ENCODE results near the gene SENP3. TPM values are rescaled to one million over a fixed set of nuclear protein-coding genes. Genes with fewer than 3 reads are reported as not detected.

Gene SENP3
- total RNA-seq (2014; rRNA removed; shearing (Covaris generic)): 137 and 203 TPM in 2 replicates

DNA sequence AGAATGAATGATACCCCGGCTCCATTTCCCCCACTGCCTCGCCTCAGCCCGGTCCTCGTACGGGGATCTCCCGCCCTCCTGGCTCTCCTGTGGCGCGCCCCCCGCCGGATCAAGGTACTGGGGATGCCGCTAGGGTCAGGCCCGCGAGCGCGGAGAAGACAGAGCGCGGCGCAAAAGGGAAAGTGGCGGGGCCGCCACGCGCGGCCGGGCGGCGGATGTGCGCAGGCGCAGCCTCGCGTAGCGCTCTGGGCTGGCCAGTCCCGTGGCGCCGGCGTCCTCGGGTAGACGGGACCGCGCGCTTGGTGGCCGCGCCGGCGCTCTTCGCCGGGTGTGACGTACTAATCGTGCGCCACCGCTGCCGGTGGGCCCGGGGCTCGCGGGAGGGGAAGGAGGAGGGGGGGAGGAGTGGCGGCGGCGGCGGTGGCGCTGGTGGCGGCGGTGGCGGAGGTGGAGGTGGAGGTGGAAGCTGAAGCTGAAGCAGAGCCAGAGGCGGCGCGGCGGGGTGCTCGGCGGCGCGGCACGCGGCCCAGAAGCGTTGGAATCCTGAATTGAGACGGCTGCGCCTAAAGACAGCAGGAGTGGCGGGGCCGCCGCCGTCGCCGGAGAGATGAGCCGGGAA, at the start of gene SENP3:
Gene SENP3 (plus strand): TSS at position 331 of the 619 bp plus-strand sequence. CDS start 1,158 bp downstream, outside the sequence.
- Histone ChIP-seq H3K36me3 (replicated peaks; ENCODE audit: control insufficient read depth, insufficient read depth, low read length) (peaks cover 21% of the 10 kb centered on the region), H3K4me3 (ENCODE audit: insufficient read depth, low read depth, low read length) (peak within 1 kb of the TSS; percentile 83), H3K27me3 (ENCODE audit: control insufficient read depth, insufficient read depth, low read length) (no peaks in the 10 kb centered on the region)
- peak; percentile 99 for DNase-seq

GRCh38 chr17:7512105-7512504, 49.6 kb upstream of the SENP3 start:
- no peaks in the 10 kb centered on the region for H3K27me3 ChIP-seq (ENCODE audit: control insufficient read depth, insufficient read depth, low read length)
- no peak overlapping the region for H3K4me3 ChIP-seq (ENCODE audit: insufficient read depth, low read depth, low read length)
- DNase-seq: no peak
- peaks cover 45% of the 10 kb centered on the region for H3K36me3 ChIP-seq (replicated peaks; ENCODE audit: control insufficient read depth, insufficient read depth, low read length)

- no peaks in the 10 kb centered on the region for H3K27me3 ChIP-seq (ENCODE audit: control insufficient read depth, insufficient read depth, low read length)
- no peak overlapping the region for H3K4me3 ChIP-seq (ENCODE audit: insufficient read depth, low read depth, low read length)
- no peak for DNase-seq
- peaks cover 45% of the 10 kb centered on the region for H3K36me3 ChIP-seq (replicated peaks; ENCODE audit: control insufficient read depth, insufficient read depth, low read length)
Observed at GRCh38 chr17:7512824-7513540, 48.7 kb upstream of the SENP3 start.

GRCh38 chr17:7513850-7514419, 47.8 kb upstream of the SENP3 start:
- DNase-seq: peak; percentile 49
- no peak overlapping the region for H3K4me3 ChIP-seq (ENCODE audit: insufficient read depth, low read depth, low read length)
- H3K36me3 ChIP-seq (replicated peaks; ENCODE audit: control insufficient read depth, insufficient read depth, low read length): peaks cover 41% of the 10 kb centered on the region
- no peaks in the 10 kb centered on the region for H3K27me3 ChIP-seq (ENCODE audit: control insufficient read depth, insufficient read depth, low read length)

GRCh38 chr17:7515911-7516610, 45.7 kb upstream of the SENP3 start:
- Histone ChIP-seq H3K4me3 (ENCODE audit: insufficient read depth, low read depth, low read length) (no peak overlapping the region), H3K36me3 (replicated peaks; ENCODE audit: control insufficient read depth, insufficient read depth, low read length) (peaks cover 29% of the 10 kb centered on the region), H3K27me3 (ENCODE audit: control insufficient read depth, insufficient read depth, low read length) (no peaks in the 10 kb centered on the region)
- DNase-seq: no peak

GRCh38 chr17:7523033-7523432, 38.7 kb upstream of the SENP3 start:
- Histone ChIP-seq H3K36me3 (replicated peaks; ENCODE audit: control insufficient read depth, insufficient read depth, low read length) (no peaks in the 10 kb centered on the region), H3K4me3 (ENCODE audit: insufficient read depth, low read depth, low read length) (no peak overlapping the region), H3K27me3 (ENCODE audit: control insufficient read depth, insufficient read depth, low read length) (no peaks in the 10 kb centered on the region)
- peak; percentile 86 for DNase-seq

DNA sequence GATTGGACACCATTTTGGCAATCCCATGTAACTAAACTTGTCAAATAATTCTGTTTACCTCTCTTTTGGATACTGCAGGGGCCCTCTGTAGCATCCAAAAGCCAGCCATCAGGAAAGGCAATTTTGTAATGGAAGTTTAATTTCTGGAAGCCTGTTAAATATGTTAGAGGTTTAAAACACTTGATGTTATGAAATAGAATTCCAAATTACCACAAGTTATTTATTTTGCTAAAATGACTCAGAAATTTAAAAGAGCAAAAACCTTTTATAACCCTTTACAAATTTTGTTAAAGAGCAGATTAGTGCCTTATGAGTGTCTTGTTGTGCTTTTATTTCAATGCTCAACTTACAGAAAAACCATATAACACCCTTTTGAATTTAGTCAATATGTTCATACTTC, 32.9 kb upstream of the SENP3 start:
- Histone ChIP-seq H3K27me3 (ENCODE audit: control insufficient read depth, insufficient read depth, low read length) (no peaks in the 10 kb centered on the region), H3K36me3 (replicated peaks; ENCODE audit: control insufficient read depth, insufficient read depth, low read length) (no peaks in the 10 kb centered on the region), H3K4me3 (ENCODE audit: insufficient read depth, low read depth, low read length) (no peak overlapping the region)
- no peak for DNase-seq

DNA sequence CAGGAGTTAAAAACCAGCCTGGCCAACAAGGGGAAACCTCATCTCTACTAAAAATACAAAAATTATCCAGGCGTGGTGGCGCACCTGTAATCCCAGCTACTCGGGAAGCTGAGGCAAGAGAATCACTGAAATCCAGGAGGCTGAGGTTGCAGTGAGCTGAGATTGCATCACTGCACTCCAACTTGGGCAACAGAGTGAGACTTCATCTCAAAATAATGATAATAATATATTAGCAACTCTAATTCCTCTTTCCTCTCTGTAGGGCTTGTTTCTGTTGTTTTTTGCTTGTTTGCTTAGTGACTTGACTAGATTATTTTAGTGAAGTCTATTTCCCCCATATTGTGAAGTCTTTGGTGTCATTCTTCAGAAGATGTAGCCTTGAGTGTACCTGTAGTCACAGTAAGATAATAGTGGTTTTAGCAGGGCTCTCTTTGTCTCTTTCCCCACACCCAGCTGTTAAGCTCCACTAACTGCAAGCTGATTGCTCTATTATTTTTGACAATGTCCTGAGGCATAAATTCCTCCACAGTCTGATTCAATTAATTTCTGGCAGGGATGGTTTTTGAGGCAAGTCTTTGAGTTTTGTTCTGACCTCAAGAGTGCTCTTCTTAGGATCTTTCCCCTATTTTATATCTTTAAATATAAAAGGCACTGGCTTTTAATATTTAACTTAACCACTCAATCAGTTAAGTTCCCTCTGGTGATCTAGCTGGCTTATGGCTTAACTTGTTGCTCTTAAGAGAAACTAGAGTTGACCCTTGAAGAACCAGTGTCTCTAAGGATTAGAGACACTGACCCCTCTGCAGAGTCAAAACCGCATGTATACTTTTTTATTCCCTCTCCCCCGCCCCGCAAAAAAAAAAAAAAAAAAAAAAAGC, 31.5 kb upstream of the SENP3 start:
- no peak overlapping the region for H3K4me3 ChIP-seq (ENCODE audit: insufficient read depth, low read depth, low read length)
- no peak for DNase-seq
- H3K36me3 ChIP-seq (replicated peaks; ENCODE audit: control insufficient read depth, insufficient read depth, low read length): no peaks in the 10 kb centered on the region
- no peaks in the 10 kb centered on the region for H3K27me3 ChIP-seq (ENCODE audit: control insufficient read depth, insufficient read depth, low read length)

DNA sequence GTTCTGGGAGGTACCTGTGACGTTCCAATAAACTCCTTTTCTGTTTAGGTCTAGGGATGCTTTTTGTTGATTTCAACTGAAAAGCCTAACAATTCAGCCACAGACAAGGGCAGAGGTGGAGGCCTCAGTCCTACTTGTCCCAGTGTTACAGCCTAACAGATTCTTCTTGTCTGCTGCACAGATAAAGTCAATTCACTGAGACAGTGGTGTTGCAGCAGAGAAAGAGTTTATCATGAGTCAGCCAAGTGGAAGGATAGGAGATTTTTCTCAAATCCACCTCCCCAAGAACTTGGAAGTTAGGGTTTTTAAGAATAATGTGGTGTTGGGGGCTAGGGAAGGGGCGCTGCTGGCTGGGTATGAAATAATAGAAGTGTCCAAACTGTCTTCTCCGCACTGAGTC, 23.7 kb upstream of the SENP3 start:
- no peak overlapping the region for H3K4me3 ChIP-seq (ENCODE audit: insufficient read depth, low read depth, low read length)
- no peak for DNase-seq
- H3K36me3 ChIP-seq (replicated peaks; ENCODE audit: control insufficient read depth, insufficient read depth, low read length): no peaks in the 10 kb centered on the region
- no peaks in the 10 kb centered on the region for H3K27me3 ChIP-seq (ENCODE audit: control insufficient read depth, insufficient read depth, low read length)

DNA sequence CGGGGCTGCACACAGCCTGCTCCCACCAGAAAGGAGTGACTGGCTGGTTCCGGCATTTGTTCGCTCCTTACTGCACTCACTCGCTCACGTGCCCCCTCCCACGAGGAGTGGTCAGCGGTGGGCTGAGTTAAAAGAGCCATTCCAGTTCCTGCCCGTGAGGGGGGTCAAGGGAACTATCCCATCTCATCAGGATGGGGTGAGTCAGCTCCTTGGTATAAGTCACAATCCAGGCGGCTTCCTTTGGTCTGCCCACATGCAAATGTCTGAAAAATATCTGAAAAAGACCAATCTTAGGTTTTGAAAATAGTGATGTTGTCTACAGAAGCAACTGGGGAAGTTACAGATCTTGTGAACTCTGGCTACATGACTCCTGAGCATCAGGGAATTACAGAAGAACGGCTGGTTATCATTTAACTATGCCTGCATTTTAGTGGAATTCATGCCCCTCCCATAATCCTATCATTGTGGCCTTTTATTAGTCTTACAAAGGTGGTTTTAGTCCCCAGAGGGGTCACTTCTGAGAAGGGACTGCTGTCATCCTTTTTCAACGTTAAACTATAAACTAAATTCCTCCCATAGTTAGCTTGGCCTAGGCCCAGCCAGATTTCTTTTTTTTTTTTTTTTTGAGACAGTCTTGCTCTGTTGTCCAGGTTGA, 22.7 kb upstream of the SENP3 start:
- no peak for DNase-seq

DNA sequence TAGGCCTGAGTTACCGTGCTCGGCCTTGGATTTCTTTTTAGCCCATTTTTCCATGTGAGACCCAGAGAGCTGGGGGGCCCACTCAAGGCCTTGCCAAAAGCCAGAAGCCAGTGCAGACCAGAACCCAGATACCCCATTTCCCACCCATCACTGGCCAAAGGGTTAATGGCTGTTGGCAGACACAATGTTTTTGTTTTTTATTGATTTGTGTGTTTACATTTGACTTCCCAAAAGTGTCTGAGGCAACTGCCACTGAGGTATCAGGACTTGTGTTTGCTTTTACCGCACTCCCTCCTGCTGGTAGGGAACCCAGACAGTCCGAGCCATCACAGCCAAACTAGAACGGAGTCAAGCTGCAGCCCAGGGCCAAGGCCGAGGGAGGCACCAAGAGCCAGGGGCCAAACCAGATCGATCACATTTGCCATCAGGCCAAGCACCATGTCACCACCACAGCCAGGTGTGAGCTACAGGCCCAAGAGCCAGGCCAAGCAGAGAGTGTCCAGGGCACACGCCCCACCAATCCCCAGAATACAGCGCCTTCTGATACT, 20.6 kb upstream of the SENP3 start:
- no peak for DNase-seq
- Histone ChIP-seq H3K27me3 (ENCODE audit: control insufficient read depth, insufficient read depth, low read length) (no peaks in the 10 kb centered on the region), H3K36me3 (replicated peaks; ENCODE audit: control insufficient read depth, insufficient read depth, low read length) (no peaks in the 10 kb centered on the region), H3K4me3 (ENCODE audit: insufficient read depth, low read depth, low read length) (no peak overlapping the region)

More for the DNA sequence above, 22.7 kb upstream of the SENP3 start:
- Histone ChIP-seq H3K4me3 (ENCODE audit: insufficient read depth, low read depth, low read length) (no peak overlapping the region), H3K36me3 (replicated peaks; ENCODE audit: control insufficient read depth, insufficient read depth, low read length) (no peaks in the 10 kb centered on the region), H3K27me3 (ENCODE audit: control insufficient read depth, insufficient read depth, low read length) (no peaks in the 10 kb centered on the region)

- no peak for DNase-seq
- Histone ChIP-seq H3K27me3 (ENCODE audit: control insufficient read depth, insufficient read depth, low read length) (peaks cover 7% of the 10 kb centered on the region; the same call in 1 of the 2 replicates), H3K36me3 (replicated peaks; ENCODE audit: control insufficient read depth, insufficient read depth, low read length) (no peaks in the 10 kb centered on the region), H3K4me3 (ENCODE audit: insufficient read depth, low read depth, low read length) (no peak overlapping the region)
Observed at GRCh38 chr17:7544911-7545310, 16.8 kb upstream of the SENP3 start.

- peak within 1 kb of the TSS; percentile 71 for H3K4me3 ChIP-seq (ENCODE audit: insufficient read depth, low read depth, low read length)
- H3K36me3 ChIP-seq (replicated peaks; ENCODE audit: control insufficient read depth, insufficient read depth, low read length): no peaks in the 10 kb centered on the region
- DNase-seq: peak; percentile 92
- peaks cover 7% of the 10 kb centered on the region; the same call in 1 of the 2 replicates for H3K27me3 ChIP-seq (ENCODE audit: control insufficient read depth, insufficient read depth, low read length)
Observed at GRCh38 chr17:7548585-7549400, 12.9 kb upstream of the SENP3 start, which contains the start of gene TNFSF12. Gene TNFSF12 (plus strand): TSS chr17:7549058. CDS start chr17:7549154, 96 bp downstream.

All from H7 (cell line).